Endodermal cell (in vitro differentiated cells): ENCODE results near the gene C1GALT1C1L. TPM values are rescaled to one million over a fixed set of nuclear protein-coding genes. Genes with fewer than 3 reads are reported as not detected.
A peak's percentile ranks its signal among the peaks of the same experiment; 100 is the strongest.

Experiments
- DNase-seq: peaks from one replicate; pipeline ENCODE4 v3.0.0-alpha.2; 2017
- H3K27ac ChIP-seq: 2 replicates; pipeline ENCODE4 v1.5.1; 2013; ENCODE audit warnings: mild to moderate bottlenecking, low read depth, low read length, moderate library complexity
- H3K27me3 ChIP-seq: 2 replicates; pipeline ENCODE4 v1.6.1; 2013; ENCODE audit warnings: mild to moderate bottlenecking, low read length, moderate library complexity; ENCODE audit not compliant: insufficient read depth, control insufficient read depth, poor library complexity, severe bottlenecking
- H3K36me3 ChIP-seq: 2 replicates; pipeline ENCODE4 v1.7.0; 2013; ENCODE audit warnings: mild to moderate bottlenecking, low read length, moderate library complexity; ENCODE audit not compliant: control insufficient read depth, insufficient read depth
- H3K4me1 ChIP-seq: one replicate; pipeline ENCODE4 v1.7.0; 2013; ENCODE audit warnings: low read length; ENCODE audit not compliant: control insufficient read depth, insufficient read depth
- H3K4me3 ChIP-seq: 2 replicates; pipeline ENCODE4 v1.5.1; 2013; ENCODE audit warnings: mild to moderate bottlenecking, low read length, moderate library complexity
- H3K9ac ChIP-seq: 2 replicates; pipeline ENCODE4 v1.6.1; 2013; ENCODE audit warnings: mild to moderate bottlenecking, low read length, moderate library complexity; ENCODE audit not compliant: poor library complexity, severe bottlenecking; ENCODE audit errors: extremely low read depth
- H3K9me3 ChIP-seq: 2 replicates; pipeline ENCODE4 v1.6.1; 2013; ENCODE audit warnings: mild to moderate bottlenecking, low read length, moderate library complexity; ENCODE audit not compliant: control insufficient read depth
- H3K27ac Mint-ChIP-seq: 2 replicates; pipeline ENCODE4 v1.8.0; 2020; ENCODE audit warnings: mixed read lengths
- H3K27me3 Mint-ChIP-seq: 2 replicates; pipeline ENCODE4 v1.8.0; 2021; ENCODE audit warnings: mild to moderate bottlenecking, mixed read lengths; ENCODE audit not compliant: insufficient read depth
- H3K36me3 Mint-ChIP-seq: 2 replicates; pipeline ENCODE4 v1.8.0; 2020; ENCODE audit warnings: low read depth, mixed read lengths
- H3K4me1 Mint-ChIP-seq: 2 replicates; pipeline ENCODE4 v1.8.0; 2020; ENCODE audit warnings: mixed read lengths
- H3K4me3 Mint-ChIP-seq: 2 replicates; pipeline ENCODE4 v1.8.0; 2020; ENCODE audit warnings: mild to moderate bottlenecking, moderate library complexity, mixed read lengths
- H3K9me3 Mint-ChIP-seq: 2 replicates; pipeline ENCODE4 v1.8.0; 2020; ENCODE audit warnings: mild to moderate bottlenecking, mixed read lengths
- CTCF ChIP-seq: fragments of 200-600 bp; sonication (generic); conservative IDR thresholded peaks from 2 replicates; pipeline ENCODE4 v1.5.0; 2021; ENCODE audit warnings: antibody characterized with exemption, mild to moderate bottlenecking
- WGBS, 2 experiments: methylation state at CpG; one replicate each; pipeline versions ENCODE4 v1.1.5 to v1.1.7; 2013; ENCODE audit warnings: missing lambda C conversion rate in 2 of 2, mixed read lengths in 1 of 2; ENCODE audit not compliant: insufficient coverage in 1 of 2, insufficient read length in 1 of 2; 5-methylcytosine and 5-hydroxymethylcytosine counted together
- long read RNA-seq, 4 experiments: library from polyadenylated mRNA in 2 of 4; library from RNA in 1 of 4; library from capped mRNA in 1 of 4; stranded (forward) in 3 of 4; unstranded in 1 of 4; transcript quantifications; one replicate each; pipeline ENCODE4 v2.0.0, GENCODE V29; 2020 to 2021; ENCODE audit warnings: inconsistent platforms in 1 of 4
- polyA plus RNA-seq, 2 experiments: library from polyadenylated mRNA; stranded (reverse); fragments of 50-300 nt; gene quantifications; one replicate each; pipeline ENCODE4 v1.2.3, GENCODE V29; 2013
- total RNA-seq, 2 donors: library from RNA; stranded (reverse); fragmentation: NEBNext Ultra II Directional in 1 of 2; extraction: Animal tissue kit (Norgen Biotek cat#: 25700) in 1 of 2; gene quantifications; 2 replicates in 1 of 2; 3 replicates in 1 of 2; pipeline ENCODE4 v1.2.1, GENCODE V29; 2021

Gene C1GALT1C1L
- not detected for total RNA-seq
- polyA plus RNA-seq (2013, experiment 1 of 2): not detected
- polyA plus RNA-seq (2013, experiment 2 of 2): not detected
- long read RNA-seq, experiment 1: 0 reads
- long read RNA-seq, experiment 2: 0 reads
- long read RNA-seq, experiment 3: 0 reads
- long read RNA-seq, experiment 4: 0 reads

- Histone ChIP-seq H3K36me3 (no peaks in the 10 kb centered on the region), H3K27ac (no peak within 1 kb of the TSS), H3K4me1 (no peaks in the 10 kb centered on the region), H3K4me3 (no peak within 1 kb of the TSS), H3K9me3 (peaks cover 17% of the 10 kb centered on the region), H3K27me3 (no peaks in the 10 kb centered on the region), H3K9ac (no peak within 1 kb of the TSS)
- TF ChIP-seq CTCF: no peak
- peak within 1 kb of the TSS; percentile 48 for H3K4me3 Mint-ChIP-seq
- no peak within 1 kb of the TSS for H3K27ac Mint-ChIP-seq
- WGBS, 2 experiments: 93 to 95% methylated on average over 9 to 27 of the region's 27 CpGs
- H3K9me3 Mint-ChIP-seq: peaks cover 14% of the 10 kb centered on the region
- H3K27me3 Mint-ChIP-seq: no peaks in the 10 kb centered on the region
- no peak for DNase-seq
- H3K4me1 Mint-ChIP-seq: no peaks in the 10 kb centered on the region
- no peaks in the 10 kb centered on the region for H3K36me3 Mint-ChIP-seq
These were observed at the start of gene C1GALT1C1L for GRCh38 chr2:43676322-43677050. TSS of gene C1GALT1C1L (minus strand) at chr2:43676429. CDS start at chr2:43676322, 107 bp downstream.

GRCh38 chr2:43725711-43726246, 49.5 kb upstream of the C1GALT1C1L start:
- Histone ChIP-seq H3K36me3 (no peaks in the 10 kb centered on the region), H3K9me3 (no peaks in the 10 kb centered on the region), H3K4me3 (no peak overlapping the region), H3K27me3 (no peaks in the 10 kb centered on the region), H3K9ac (peak overlapping the region; percentile 13), H3K4me1 (peaks cover 3% of the 10 kb centered on the region), H3K27ac (no peak overlapping the region)
- 96% methylated on average over 3 of the region's 3 CpGs; no CpG with 5 or more reads in 1 of the 2 experiments for WGBS, 2 experiments
- H3K9me3 Mint-ChIP-seq: no peaks in the 10 kb centered on the region
- H3K27ac Mint-ChIP-seq: no peak overlapping the region
- H3K4me3 Mint-ChIP-seq: no peak overlapping the region
- no peaks in the 10 kb centered on the region for H3K36me3 Mint-ChIP-seq
- H3K4me1 Mint-ChIP-seq: peaks cover 23% of the 10 kb centered on the region
- no peaks in the 10 kb centered on the region for H3K27me3 Mint-ChIP-seq
- no peak for TF ChIP-seq CTCF
- no peak for DNase-seq

- H3K36me3 ChIP-seq: no peaks in the 10 kb centered on the region
- Mint-ChIP-seq H3K4me3 (peak overlapping the region; percentile 17), H3K9me3 (no peaks in the 10 kb centered on the region), H3K27ac (peak overlapping the region; percentile 67), H3K36me3 (no peaks in the 10 kb centered on the region), H3K27me3 (no peaks in the 10 kb centered on the region), H3K4me1 (peaks cover 23% of the 10 kb centered on the region)
- H3K27me3 ChIP-seq: no peaks in the 10 kb centered on the region
- no peaks in the 10 kb centered on the region for H3K9me3 ChIP-seq
- peaks cover 3% of the 10 kb centered on the region for H3K4me1 ChIP-seq
- H3K4me3 ChIP-seq: no peak overlapping the region
- no peak overlapping the region for H3K27ac ChIP-seq
- WGBS, 2 experiments: 74 to 100% methylated on average over 1 to 4 of the region's 4 CpGs
- no peak for TF ChIP-seq CTCF
- H3K9ac ChIP-seq: peak overlapping the region; percentile 13
- DNase-seq: no peak
These were observed 48.7 kb upstream of the C1GALT1C1L start for GRCh38 chr2:43724728-43725526.
